Breast epithelium (tissue), 4 donors: ENCODE data around the gene CACNB2. TPM values are rescaled to one million over a fixed set of nuclear protein-coding genes. Genes with fewer than 3 reads are reported as not detected.
"Not testable (repeated sequence)": the region's sequence is repeated elsewhere in the genome, so short reads cannot be mapped to it uniquely, and the experiment has no call there.

Experiments
- DNase-seq, 2 donors: peaks; one replicate each; pipeline ENCODE4 v3.0.0-alpha.2; 2019; ENCODE audit warnings: low spot score in 2 of 2
- H3K27ac ChIP-seq, 2 donors: fragments of 200-600 bp; sonication (generic) in 1 of 2; one replicate each; pipeline ENCODE4 v1.5.1; 2016 to 2019; ENCODE audit warnings: mild to moderate bottlenecking in 1 of 2
- H3K27me3 ChIP-seq, 2 donors: fragments of 200-600 bp; sonication (generic) in 1 of 2; one replicate each; pipeline versions ENCODE4 v1.5.1 to v1.6.0; 2017 to 2019; ENCODE audit warnings: control low read depth in 1 of 2, mild to moderate bottlenecking in 1 of 2
- H3K36me3 ChIP-seq: fragments of 200-600 bp; one replicate; pipeline ENCODE4 v1.5.1; 2019
- H3K4me1 ChIP-seq, 2 donors: fragments of 200-600 bp; sonication (generic); one replicate each; pipeline ENCODE4 v1.5.1; 2016 to 2019; ENCODE audit warnings: control low read depth in 1 of 2
- H3K4me3 ChIP-seq, 3 donors: fragments of 200-600 bp; sonication (generic); 1 replicate in 2 of 3; 2 replicates in 1 of 3; pipeline ENCODE4 v1.5.1; 2016 to 2019; ENCODE audit warnings: mild to moderate bottlenecking in 3 of 3, moderate library complexity in 2 of 3
- H3K9me3 ChIP-seq, 2 donors: fragments of 200-600 bp; sonication (generic) in 1 of 2; one replicate each; pipeline ENCODE4 v1.5.1; 2016 to 2019; ENCODE audit warnings: control low read depth in 1 of 2
- POLR2A ChIP-seq: fragments of 450-650 bp; IDR thresholded peaks from one replicate; pipeline ENCODE4 v1.6.1; 2016; ENCODE audit warnings: antibody characterized with exemption, mild to moderate bottlenecking, moderate library complexity
- POLR2AphosphoS5 ChIP-seq, 3 donors: sonication (generic); formaldehyde crosslinking; IDR thresholded peaks; one replicate each; pipeline ENCODE4 v1.6.1; 2017; ENCODE audit warnings: antibody characterized with exemption in 3 of 3
- intact Hi-C: fragments of 100-400 bp; cut with DNase I; formaldehyde crosslinking; loops from one replicate; pipeline ENCODE4 v1.15.1; 2023; ENCODE audit warnings: low total_unique reads
- total RNA-seq, 3 donors: library from RNA; depleted of rRNA; stranded (reverse); fragments of >200 nt; gene quantifications; one replicate each; pipeline ENCODE4 v1.1.0, GENCODE V29; 2016
- TF ChIP-seq, protein P1 (sequence below), 3 donors: fragments of 450-650 bp; IDR thresholded peaks; one replicate each; pipeline ENCODE4 v1.5.1; 2016 to 2017; ENCODE audit warnings: antibody characterized with exemption in 3 of 3, mild to moderate bottlenecking in 3 of 3, moderate library complexity in 3 of 3

CACNB2 gene
- total RNA-seq, 3 donors from 2014 or later, result 0.48 to 8.9 (median 7.5) TPM

DNA sequence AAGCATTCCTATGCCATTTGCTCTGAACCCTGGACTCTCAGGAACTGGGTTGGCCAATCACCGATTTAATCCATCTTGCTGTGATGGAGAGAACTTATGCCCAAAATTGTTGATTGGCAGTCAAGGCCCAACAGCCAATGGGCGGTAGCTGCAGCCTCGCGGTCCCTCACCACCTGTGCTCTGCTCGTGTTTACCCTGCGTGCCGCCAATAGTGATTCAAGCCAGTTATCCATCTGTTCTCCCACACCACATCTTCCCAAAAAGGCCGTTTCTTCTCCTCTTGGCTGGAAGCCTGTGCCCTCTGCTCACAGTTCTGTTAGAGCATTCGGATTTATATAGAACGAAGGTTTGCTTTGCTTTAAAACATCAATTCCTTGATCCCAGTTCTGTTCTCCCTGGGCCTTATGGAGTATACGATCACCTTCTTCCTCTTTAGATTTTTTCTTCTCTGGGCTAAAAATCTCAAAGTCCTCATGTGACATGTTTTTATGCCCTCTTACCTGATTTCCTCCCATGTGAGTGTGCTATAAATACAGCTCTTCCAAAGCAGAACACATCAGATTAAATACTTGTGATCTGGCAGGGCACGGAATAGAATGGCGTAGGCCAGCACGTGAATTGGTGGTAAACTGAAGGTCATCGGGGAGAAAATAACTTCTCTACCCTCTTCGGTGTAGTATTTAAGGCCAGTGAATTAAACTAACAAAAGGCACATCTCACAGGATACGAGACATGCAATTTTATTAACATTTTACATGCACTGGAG lies 298.3 kb downstream of the CACNB2 start:
- Histone ChIP-seq H3K27me3 (no peaks in the 10 kb centered on the region), H3K4me3 (no peak overlapping the region), H3K27ac (no peak overlapping the region), H3K9me3 (no peaks in the 10 kb centered on the region), H3K4me1 (no peaks in the 10 kb centered on the region), H3K36me3 (no peaks in the 10 kb centered on the region)
- no peak for DNase-seq
- intact Hi-C loops, result no loop called here
- TF ChIP-seq, protein P1, sequence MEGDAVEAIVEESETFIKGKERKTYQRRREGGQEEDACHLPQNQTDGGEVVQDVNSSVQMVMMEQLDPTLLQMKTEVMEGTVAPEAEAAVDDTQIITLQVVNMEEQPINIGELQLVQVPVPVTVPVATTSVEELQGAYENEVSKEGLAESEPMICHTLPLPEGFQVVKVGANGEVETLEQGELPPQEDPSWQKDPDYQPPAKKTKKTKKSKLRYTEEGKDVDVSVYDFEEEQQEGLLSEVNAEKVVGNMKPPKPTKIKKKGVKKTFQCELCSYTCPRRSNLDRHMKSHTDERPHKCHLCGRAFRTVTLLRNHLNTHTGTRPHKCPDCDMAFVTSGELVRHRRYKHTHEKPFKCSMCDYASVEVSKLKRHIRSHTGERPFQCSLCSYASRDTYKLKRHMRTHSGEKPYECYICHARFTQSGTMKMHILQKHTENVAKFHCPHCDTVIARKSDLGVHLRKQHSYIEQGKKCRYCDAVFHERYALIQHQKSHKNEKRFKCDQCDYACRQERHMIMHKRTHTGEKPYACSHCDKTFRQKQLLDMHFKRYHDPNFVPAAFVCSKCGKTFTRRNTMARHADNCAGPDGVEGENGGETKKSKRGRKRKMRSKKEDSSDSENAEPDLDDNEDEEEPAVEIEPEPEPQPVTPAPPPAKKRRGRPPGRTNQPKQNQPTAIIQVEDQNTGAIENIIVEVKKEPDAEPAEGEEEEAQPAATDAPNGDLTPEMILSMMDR (IDR thresholded peaks at IDR 0.05), result no peak
- TF ChIP-seq POLR2A (no peak), POLR2AphosphoS5 (IDR thresholded peaks at IDR 0.05) (no peak)

DNA sequence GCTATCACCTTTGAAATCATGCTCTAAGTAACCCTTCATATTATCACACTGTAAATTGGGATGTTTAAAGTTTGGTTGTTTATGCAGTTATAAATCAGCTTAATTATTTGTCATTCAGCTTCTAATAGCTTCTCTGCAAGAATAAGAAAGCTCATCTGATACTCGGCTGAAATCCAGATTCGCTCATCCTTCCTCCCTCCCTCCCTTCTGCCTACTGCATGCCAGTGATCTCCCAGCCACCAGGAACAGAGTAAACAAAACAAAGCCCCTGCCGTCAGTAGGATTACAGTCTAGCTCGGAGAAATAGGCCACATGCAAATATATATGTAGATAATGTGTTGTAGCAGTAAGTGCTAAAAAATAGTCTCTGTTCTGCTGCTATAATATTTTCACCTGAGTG lies 299.4 kb downstream of the CACNB2 start:
- Histone ChIP-seq H3K4me1 (no peaks in the 10 kb centered on the region), H3K27ac (no peak overlapping the region), H3K9me3 (no peaks in the 10 kb centered on the region), H3K4me3 (no peak overlapping the region), H3K27me3 (no peaks in the 10 kb centered on the region), H3K36me3 (no peaks in the 10 kb centered on the region)
- intact Hi-C loops, result no loop called here
- TF ChIP-seq POLR2AphosphoS5 (IDR thresholded peaks at IDR 0.05) (no peak), POLR2A (no peak)
- TF ChIP-seq, protein P1 (IDR thresholded peaks at IDR 0.05), result no peak
- DNase-seq, result no peak

DNA sequence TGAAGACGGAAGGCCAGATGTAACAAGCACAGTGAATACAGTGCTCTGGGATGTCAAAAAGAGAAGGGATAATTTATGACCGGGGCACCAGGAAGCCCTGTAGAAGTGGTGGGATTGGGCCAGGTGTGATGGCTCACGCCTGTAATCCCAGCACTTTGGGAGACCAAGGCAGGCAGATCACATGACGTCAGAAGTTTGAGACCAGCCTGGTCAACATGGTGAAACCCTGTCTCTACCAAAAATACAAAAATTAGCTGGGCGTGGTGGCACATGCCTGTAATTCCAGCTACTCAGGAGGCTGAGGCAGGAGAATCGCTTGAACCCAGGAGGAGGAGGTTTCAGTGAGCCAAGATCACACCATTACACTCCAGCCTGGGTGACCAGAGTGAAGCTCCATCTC lies 305.4 kb downstream of the CACNB2 start:
- not testable (repeated sequence) for H3K36me3 ChIP-seq

DNA sequence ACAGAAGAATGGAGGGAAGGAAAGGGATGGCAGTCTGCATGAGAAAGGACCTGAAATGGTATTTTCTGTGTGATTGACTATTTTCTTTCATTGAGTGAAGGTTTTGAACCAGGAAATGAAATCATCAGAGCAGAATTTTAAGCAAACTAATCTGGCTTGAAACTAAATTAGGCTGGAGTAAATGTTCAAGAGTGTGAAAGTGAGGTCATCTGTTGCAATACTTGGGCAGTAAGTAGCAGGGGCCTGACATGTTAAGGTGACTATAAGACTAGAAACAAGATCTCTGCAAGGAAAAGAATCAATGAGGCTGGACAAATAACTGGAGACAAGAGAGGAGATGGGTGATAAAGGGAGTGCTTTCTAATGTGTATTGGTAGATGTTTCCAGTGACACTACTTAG lies 306.0 kb downstream of the CACNB2 start:
- no peak for DNase-seq
- TF ChIP-seq POLR2A, result no peak
- TF ChIP-seq POLR2AphosphoS5 (IDR thresholded peaks at IDR 0.05), result no peak
- TF ChIP-seq, protein P1 (IDR thresholded peaks at IDR 0.05), result no peak
- intact Hi-C loops, result no loop called here
- no peak overlapping the region for H3K27ac ChIP-seq
- no peaks in the 10 kb centered on the region for H3K4me1 ChIP-seq
- no peaks in the 10 kb centered on the region for H3K27me3 ChIP-seq
- no peaks in the 10 kb centered on the region for H3K9me3 ChIP-seq
- H3K4me3 ChIP-seq, result no peak overlapping the region
- no peaks in the 10 kb centered on the region for H3K36me3 ChIP-seq

More for the DNA sequence above, 305.4 kb downstream of the CACNB2 start:
- H3K27me3 ChIP-seq, H3K4me1 ChIP-seq, intact Hi-C loops, H3K9me3 ChIP-seq, H3K4me3 ChIP-seq, H3K27ac ChIP-seq, DNase-seq: not testable (repeated sequence)

DNA sequence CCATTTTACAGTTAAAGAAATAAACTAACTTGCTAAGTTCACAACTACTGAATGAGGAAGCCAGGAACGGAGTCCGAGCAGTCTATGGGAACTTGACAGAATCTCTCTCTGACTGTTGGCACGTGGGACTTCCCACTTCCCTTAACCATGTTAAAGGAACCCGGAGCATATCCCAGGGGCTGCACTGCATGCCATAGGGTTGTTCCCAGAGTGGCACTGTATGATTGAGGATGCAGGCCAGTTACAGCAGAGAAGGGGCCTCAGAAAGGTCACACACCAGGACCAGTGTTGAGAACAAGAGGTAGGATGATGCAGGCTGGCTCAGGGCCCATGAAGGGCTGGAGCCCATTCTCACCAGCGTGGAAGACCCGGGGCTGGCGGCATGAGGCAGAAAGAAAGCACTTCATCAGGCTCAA lies 309.4 kb downstream of the CACNB2 start:
- H3K4me3 ChIP-seq, result no peak overlapping the region
- H3K36me3 ChIP-seq, result no peaks in the 10 kb centered on the region
- intact Hi-C loops, result no loop called here
- no peak overlapping the region for H3K27ac ChIP-seq
- no peaks in the 10 kb centered on the region for H3K4me1 ChIP-seq
- H3K9me3 ChIP-seq, result no peaks in the 10 kb centered on the region
- no peaks in the 10 kb centered on the region for H3K27me3 ChIP-seq
- no peak for DNase-seq
- TF ChIP-seq, protein P1 (IDR thresholded peaks at IDR 0.05), result no peak
- no peak for TF ChIP-seq POLR2A
- TF ChIP-seq POLR2AphosphoS5 (IDR thresholded peaks at IDR 0.05), result no peak
